Neuron (in vitro differentiated cells): ENCODE data around the gene KRT36.

Experiments used
- H2AFZ ChIP-seq: one replicate; pipeline ENCODE4 v1.6.1; 2013; ENCODE audit warnings: low read depth, mild to moderate bottlenecking, inconsistent platforms, low read length, moderate library complexity
- H3K27me3 ChIP-seq: one replicate; pipeline ENCODE4 v1.6.1; 2013; ENCODE audit warnings: low read length; ENCODE audit not compliant: insufficient read depth
- H3K36me3 ChIP-seq: one replicate; pipeline ENCODE4 v1.6.1; 2013; ENCODE audit warnings: low read length; ENCODE audit not compliant: insufficient read depth
- H3K4me1 ChIP-seq: one replicate; pipeline ENCODE4 v1.6.1; 2013; ENCODE audit warnings: low read length; ENCODE audit not compliant: insufficient read depth
- H3K4me3 ChIP-seq: 2 replicates; pipeline ENCODE4 v1.5.1; 2013; ENCODE audit warnings: mild to moderate bottlenecking, low read length, moderate library complexity
- H3K9me3 ChIP-seq: one replicate; pipeline ENCODE4 v1.6.1; 2013; ENCODE audit warnings: low read length

KRT36 gene

GRCh38 chr17:41529491-41529915 lies 39.8 kb upstream of the KRT36 start:
- Histone ChIP-seq H3K36me3 (no peaks in the 10 kb centered on the region), H2AFZ (no peak overlapping the region), H3K4me1 (no peaks in the 10 kb centered on the region), H3K4me3 (no peak overlapping the region), H3K27me3 (peaks cover 61% of the 10 kb centered on the region), H3K9me3 (no peaks in the 10 kb centered on the region)

- Histone ChIP-seq H2AFZ (no peak overlapping the region), H3K27me3 (peaks cover 61% of the 10 kb centered on the region), H3K4me1 (no peaks in the 10 kb centered on the region), H3K9me3 (no peaks in the 10 kb centered on the region), H3K4me3 (no peak overlapping the region), H3K36me3 (no peaks in the 10 kb centered on the region)
These were observed 39.2 kb upstream of the KRT36 start for GRCh38 chr17:41528959-41529353.

- H3K4me1 ChIP-seq: no peaks in the 10 kb centered on the region
- H3K36me3 ChIP-seq: no peaks in the 10 kb centered on the region
These were observed 37.6 kb upstream of the KRT36 start for GRCh38 chr17:41527063-41528023.

GRCh38 chr17:41524261-41524660 lies 34.6 kb upstream of the KRT36 start:
- no peaks in the 10 kb centered on the region for H3K4me1 ChIP-seq
- H3K36me3 ChIP-seq: no peaks in the 10 kb centered on the region
- H3K9me3 ChIP-seq: no peaks in the 10 kb centered on the region
- no peak overlapping the region for H2AFZ ChIP-seq
- H3K4me3 ChIP-seq: no peak overlapping the region
- H3K27me3 ChIP-seq: peaks cover 37% of the 10 kb centered on the region

More at GRCh38 chr17:41527063-41528023, 37.6 kb upstream of the KRT36 start:
- Histone ChIP-seq H3K9me3 (no peaks in the 10 kb centered on the region), H3K4me3 (no peak overlapping the region), H2AFZ (no peak overlapping the region), H3K27me3 (peaks cover 59% of the 10 kb centered on the region)

GRCh38 chr17:41523787-41524186 lies 34.1 kb upstream of the KRT36 start:
- H3K27me3 ChIP-seq: peaks cover 35% of the 10 kb centered on the region
- no peaks in the 10 kb centered on the region for H3K9me3 ChIP-seq
- no peaks in the 10 kb centered on the region for H3K4me1 ChIP-seq
- H3K36me3 ChIP-seq: no peaks in the 10 kb centered on the region
- H2AFZ ChIP-seq: no peak overlapping the region
- H3K4me3 ChIP-seq: no peak overlapping the region

GRCh38 chr17:41523225-41523593 lies 33.5 kb upstream of the KRT36 start:
- H3K9me3 ChIP-seq: no peaks in the 10 kb centered on the region
- H3K36me3 ChIP-seq: no peaks in the 10 kb centered on the region
- H3K4me1 ChIP-seq: no peaks in the 10 kb centered on the region

GRCh38 chr17:41522301-41523224 lies 32.9 kb upstream of the KRT36 start:
- H3K9me3 ChIP-seq: no peaks in the 10 kb centered on the region
- no peaks in the 10 kb centered on the region for H3K36me3 ChIP-seq
- no peaks in the 10 kb centered on the region for H3K4me1 ChIP-seq
- peaks cover 25% of the 10 kb centered on the region for H3K27me3 ChIP-seq
- H2AFZ ChIP-seq: no peak overlapping the region
- H3K4me3 ChIP-seq: no peak overlapping the region

More at GRCh38 chr17:41523225-41523593, 33.5 kb upstream of the KRT36 start:
- Histone ChIP-seq H3K27me3 (peaks cover 31% of the 10 kb centered on the region), H3K4me3 (no peak overlapping the region), H2AFZ (no peak overlapping the region)

- Histone ChIP-seq H3K4me1 (no peaks in the 10 kb centered on the region), H2AFZ (no peak overlapping the region), H3K27me3 (peaks cover 17% of the 10 kb centered on the region), H3K36me3 (no peaks in the 10 kb centered on the region), H3K9me3 (no peaks in the 10 kb centered on the region), H3K4me3 (no peak overlapping the region)
These were observed 32.0 kb upstream of the KRT36 start for GRCh38 chr17:41521574-41522261.

- Histone ChIP-seq H3K36me3 (no peaks in the 10 kb centered on the region), H3K9me3 (no peaks in the 10 kb centered on the region), H3K4me3 (no peak overlapping the region), H3K27me3 (peaks cover 12% of the 10 kb centered on the region), H3K4me1 (no peaks in the 10 kb centered on the region), H2AFZ (no peak overlapping the region)
These were observed 31.3 kb upstream of the KRT36 start for GRCh38 chr17:41520821-41521521.

GRCh38 chr17:41519501-41520224 lies 30.0 kb upstream of the KRT36 start:
- H3K9me3 ChIP-seq: no peaks in the 10 kb centered on the region
- H3K4me1 ChIP-seq: no peaks in the 10 kb centered on the region
- H3K4me3 ChIP-seq: no peak overlapping the region
- peaks cover 6% of the 10 kb centered on the region for H3K27me3 ChIP-seq
- H3K36me3 ChIP-seq: no peaks in the 10 kb centered on the region
- H2AFZ ChIP-seq: no peak overlapping the region

GRCh38 chr17:41518789-41519449 lies 29.2 kb upstream of the KRT36 start, which contains the start of gene KRT15:
TSS of gene KRT15 (minus strand) at chr17:41518890. CDS start at chr17:41518827, 63 bp downstream.
- no peaks in the 10 kb centered on the region for H3K36me3 ChIP-seq
- no peaks in the 10 kb centered on the region for H3K4me1 ChIP-seq
- H3K27me3 ChIP-seq: peaks cover 6% of the 10 kb centered on the region
- no peaks in the 10 kb centered on the region for H3K9me3 ChIP-seq
- H3K4me3 ChIP-seq: no peak within 1 kb of the TSS
- H2AFZ ChIP-seq: no peak within 1 kb of the TSS
